Suppressor macrophage (primary cell): ENCODE measurements around the gene APH1B.

ENCODE experiments used
- DNase-seq, 4 experiments: peaks; one replicate each; pipeline ENCODE4 v3.0.0-alpha.2; 2020 to 2022

The APH1B gene

GRCh38 chr15:63354821-63355650 is 77.6 kb downstream of the APH1B start:
- no peak for DNase-seq

- DNase-seq = no peak
These were observed 79.7 kb downstream of the APH1B start for GRCh38 chr15:63357061-63357460.

- no peak for DNase-seq
These were observed 80.3 kb downstream of the APH1B start for GRCh38 chr15:63357731-63358130.

- no peak for DNase-seq
These were observed 81.0 kb downstream of the APH1B start for GRCh38 chr15:63358241-63359029.
